Gastroesophageal sphincter (tissue), 4 donors: ENCODE data around the gene MED8. TPM values are rescaled to one million over a fixed set of nuclear protein-coding genes. Genes with fewer than 3 reads are reported as not detected.

ENCODE experiments used
- ATAC-seq: fragments of 150-250 bp; one replicate; pipeline ENCODE4 v1.9.1; 2016; ENCODE audit warnings: mild to moderate bottlenecking, moderate library complexity
- H3K27ac ChIP-seq, 4 donors: fragments of 200-600 bp; sonication (generic) in 3 of 4; 1 replicate in 3 of 4; 2 replicates in 1 of 4; pipeline ENCODE4 v1.5.1; 2016 to 2019
- H3K27me3 ChIP-seq: fragments of 200-600 bp; sonication (generic); one replicate; pipeline ENCODE4 v1.5.1; 2019
- H3K36me3 ChIP-seq, 2 donors: fragments of 200-600 bp; sonication (generic); one replicate each; pipeline ENCODE4 v1.5.1; 2019; ENCODE audit warnings: control low read depth in 1 of 2
- H3K4me1 ChIP-seq, 3 donors: fragments of 200-600 bp; sonication (generic); 1 replicate in 2 of 3; 2 replicates in 1 of 3; pipeline ENCODE4 v1.5.1; 2016 to 2019; ENCODE audit warnings: control low read depth in 2 of 3
- H3K4me3 ChIP-seq, 2 donors: fragments of 200-600 bp; sonication (generic); one replicate each; pipeline ENCODE4 v1.5.1; 2019; ENCODE audit warnings: mild to moderate bottlenecking in 1 of 2, moderate library complexity in 1 of 2
- H3K9me3 ChIP-seq, 3 donors: fragments of 200-600 bp; sonication (generic); one replicate each; pipeline ENCODE4 v1.5.1; 2017 to 2019; ENCODE audit warnings: control low read depth in 2 of 3
- CTCF ChIP-seq, 4 experiments: fragments of 200-600 bp in 2 of 4; fragments of 450-650 bp in 2 of 4; sonication (generic) in 1 of 4; IDR thresholded peaks; one replicate each; pipeline ENCODE4 v1.5.1; 2017 to 2019; ENCODE audit warnings: antibody characterized with exemption in 4 of 4, mild to moderate bottlenecking in 2 of 4, moderate library complexity in 2 of 4
- EP300 ChIP-seq: sonication (generic); formaldehyde crosslinking; IDR thresholded peaks from one replicate; pipeline ENCODE4 v1.6.1; 2017; ENCODE audit warnings: antibody characterized with exemption, mild to moderate bottlenecking
- POLR2A ChIP-seq, 2 donors: fragments of 450-650 bp; IDR thresholded peaks; one replicate each; pipeline ENCODE4 v1.6.1; 2017; ENCODE audit warnings: antibody characterized with exemption in 2 of 2, mild to moderate bottlenecking in 2 of 2, moderate library complexity in 1 of 2
- POLR2AphosphoS5 ChIP-seq: sonication (generic); formaldehyde crosslinking; IDR thresholded peaks from one replicate; pipeline ENCODE4 v1.6.1; 2017; ENCODE audit warnings: antibody characterized with exemption
- WGBS, 2 donors: methylation state at CpG; one replicate each; pipeline ENCODE4 v1.1.5; 2018; ENCODE audit warnings: low coverage in 1 of 2; 5-methylcytosine and 5-hydroxymethylcytosine counted together
- total RNA-seq, 4 donors: library from RNA; depleted of rRNA; stranded (reverse); fragments of >200 nt; gene quantifications; one replicate each; pipeline ENCODE4 v1.1.0, GENCODE V29; 2016

MED8 gene
- total RNA-seq, 4 donors from 2014 or later, result 31.4 to 41.1 (median 33.6) TPM

DNA sequence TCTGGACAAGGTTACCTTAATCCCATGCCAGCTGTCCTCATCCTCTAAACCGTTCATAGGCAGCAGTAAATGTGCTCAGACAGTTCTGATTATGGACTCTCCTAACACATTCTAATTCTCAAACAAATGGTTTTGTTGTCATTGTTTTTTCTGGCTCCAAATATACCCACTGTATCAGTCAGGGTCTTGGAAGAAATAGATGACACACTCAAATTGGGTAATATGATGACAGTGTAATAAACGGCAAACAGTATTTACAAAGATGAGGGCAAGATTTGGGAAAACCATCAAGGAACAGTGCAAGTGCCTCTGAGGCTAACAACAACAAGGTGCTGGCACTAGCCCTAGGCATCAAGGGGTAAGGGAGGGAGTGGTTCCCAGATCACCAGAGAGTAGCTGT is 35.1 kb downstream of the MED8 start:
- 45 to 76% methylated on average over 1 to 2 of the region's 2 CpGs for WGBS, 2 donors
- ATAC-seq, result no peak
- TF ChIP-seq EP300 (no peak), POLR2AphosphoS5 (no peak), POLR2A (IDR thresholded peaks at IDR 0.05) (no peak), CTCF (IDR thresholded peaks at IDR 0.05) (no peak)

DNA sequence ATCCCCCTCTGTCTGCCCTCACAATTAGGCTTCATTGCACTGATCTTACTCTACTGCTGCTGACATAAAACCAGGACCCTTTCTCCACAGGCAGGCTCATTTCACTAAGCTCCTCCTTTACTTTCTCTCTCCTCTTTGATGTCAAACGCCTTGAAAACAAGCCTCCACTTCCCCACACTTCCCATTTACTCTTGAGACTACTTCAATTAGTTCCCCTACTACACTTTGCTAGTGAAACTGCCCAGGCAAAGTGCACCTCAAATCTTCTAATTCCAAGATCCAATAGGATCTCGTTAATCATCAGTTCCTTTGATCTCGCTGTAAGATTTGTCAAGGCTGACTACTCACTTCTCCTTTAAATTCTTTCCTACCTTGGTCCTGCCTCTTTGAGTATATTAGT is 36.7 kb downstream of the MED8 start:
- TF ChIP-seq POLR2A (IDR thresholded peaks at IDR 0.05) (no peak), EP300 (no peak), CTCF (IDR thresholded peaks at IDR 0.05) (no peak), POLR2AphosphoS5 (no peak)
- no peak for ATAC-seq
- Histone ChIP-seq H3K4me3 (no peak overlapping the region), H3K36me3 (no peaks in the 10 kb centered on the region), H3K9me3 (no peaks in the 10 kb centered on the region), H3K4me1 (peaks cover 0 to 34% (median 0%) of the 10 kb centered on the region in 3 donors), H3K27me3 (no peaks in the 10 kb centered on the region), H3K27ac (no peak overlapping the region)
- WGBS, 2 donors, result 57 to 68% methylated on average over 3 of the region's 3 CpGs

More for the DNA sequence above, 35.1 kb downstream of the MED8 start:
- no peak overlapping the region for H3K4me3 ChIP-seq
- H3K27ac ChIP-seq, result no peak overlapping the region
- H3K27me3 ChIP-seq, result no peaks in the 10 kb centered on the region
- no peaks in the 10 kb centered on the region for H3K36me3 ChIP-seq
- no peaks in the 10 kb centered on the region for H3K9me3 ChIP-seq
- peaks cover 0 to 31% (median 5%) of the 10 kb centered on the region in 3 donors for H3K4me1 ChIP-seq

DNA sequence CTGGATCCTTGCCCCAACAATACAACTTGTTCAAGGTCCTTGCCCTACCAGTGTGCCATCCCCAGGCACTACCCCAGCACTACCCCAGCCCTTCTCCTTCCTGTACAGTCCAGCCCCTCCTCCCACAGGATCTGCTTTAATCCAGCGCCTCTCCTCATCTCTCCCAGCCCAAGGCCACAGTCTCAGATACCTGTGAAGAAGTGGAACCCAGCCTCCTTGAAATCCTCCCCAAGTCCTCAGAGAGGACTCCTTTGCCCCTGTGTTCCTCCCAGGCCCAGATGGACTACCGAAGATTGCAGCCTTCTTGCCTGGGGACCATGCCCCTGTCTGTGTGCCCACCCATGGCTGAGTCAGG is 37.3 kb downstream of the MED8 start:
- H3K4me1 ChIP-seq, result peaks cover 0 to 29% (median 0%) of the 10 kb centered on the region in 3 donors
- H3K4me3 ChIP-seq, result no peak overlapping the region
- H3K36me3 ChIP-seq, result no peaks in the 10 kb centered on the region
- no peak for ATAC-seq
- WGBS, 2 donors, result 92 to 100% methylated on average over 1 to 2 of the region's 2 CpGs
- no peak overlapping the region for H3K27ac ChIP-seq
- no peaks in the 10 kb centered on the region for H3K27me3 ChIP-seq
- TF ChIP-seq POLR2AphosphoS5 (no peak), POLR2A (IDR thresholded peaks at IDR 0.05) (no peak), EP300 (no peak), CTCF (IDR thresholded peaks at IDR 0.05) (no peak)
- no peaks in the 10 kb centered on the region for H3K9me3 ChIP-seq

DNA sequence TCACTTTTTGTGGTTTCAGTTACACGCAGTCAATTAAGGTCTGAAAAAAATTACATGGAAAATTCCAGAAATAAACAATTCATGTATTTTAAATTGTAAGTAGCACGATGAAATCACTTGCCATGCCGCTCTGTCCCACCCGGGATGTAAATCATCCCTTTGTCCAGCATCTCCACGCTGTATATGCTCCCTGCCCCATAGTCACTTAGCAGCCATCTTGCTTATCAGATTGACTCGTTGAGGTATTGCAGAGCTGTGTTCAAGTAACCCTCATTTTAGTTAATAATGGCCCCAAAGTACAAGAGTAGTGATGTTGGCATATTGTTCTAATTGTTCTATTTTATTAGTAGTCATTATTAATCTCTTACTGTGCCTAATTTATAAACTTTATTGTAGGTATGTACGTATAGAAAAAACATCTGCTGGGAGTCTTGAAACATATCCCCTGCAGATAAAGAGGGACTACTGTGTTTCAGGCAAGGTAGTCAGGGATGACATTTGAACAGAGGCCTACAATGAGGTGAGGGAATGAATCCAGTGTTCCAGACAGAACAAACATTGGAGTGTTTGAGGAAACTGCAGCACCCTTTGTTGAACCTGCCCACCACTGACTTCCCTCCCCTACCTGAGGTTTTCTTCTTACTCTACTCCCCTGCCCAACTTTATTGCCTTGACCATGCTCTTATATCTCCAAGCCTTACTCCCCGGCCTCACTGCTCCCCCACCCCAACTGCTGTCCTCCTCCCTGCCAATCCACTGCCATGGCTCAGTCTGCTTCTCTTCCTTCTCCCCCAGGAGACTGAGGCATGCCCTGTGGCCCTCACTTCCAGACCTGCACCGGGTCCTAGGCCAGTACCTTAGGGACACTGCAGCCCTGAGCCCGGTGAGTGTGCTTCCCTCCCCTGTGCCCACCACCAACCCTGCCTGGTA is 37.9 kb downstream of the MED8 start:
- no peaks in the 10 kb centered on the region for H3K36me3 ChIP-seq
- WGBS, 2 donors, result 79 to 83% methylated on average over 9 of the region's 10 CpGs
- peaks cover 0 to 25% (median 0%) of the 10 kb centered on the region in 3 donors for H3K4me1 ChIP-seq
- H3K4me3 ChIP-seq, result no peak overlapping the region
- no peak for TF ChIP-seq EP300
- no peak for TF ChIP-seq POLR2AphosphoS5
- TF ChIP-seq CTCF (IDR thresholded peaks at IDR 0.05), result no peak
- no peak for TF ChIP-seq POLR2A (IDR thresholded peaks at IDR 0.05)
- peak overlapping the region in 2 of 4 donors; percentile 29 to 92 for H3K27ac ChIP-seq
- ATAC-seq, result no peak
- H3K27me3 ChIP-seq, result no peaks in the 10 kb centered on the region
- H3K9me3 ChIP-seq, result no peaks in the 10 kb centered on the region

DNA sequence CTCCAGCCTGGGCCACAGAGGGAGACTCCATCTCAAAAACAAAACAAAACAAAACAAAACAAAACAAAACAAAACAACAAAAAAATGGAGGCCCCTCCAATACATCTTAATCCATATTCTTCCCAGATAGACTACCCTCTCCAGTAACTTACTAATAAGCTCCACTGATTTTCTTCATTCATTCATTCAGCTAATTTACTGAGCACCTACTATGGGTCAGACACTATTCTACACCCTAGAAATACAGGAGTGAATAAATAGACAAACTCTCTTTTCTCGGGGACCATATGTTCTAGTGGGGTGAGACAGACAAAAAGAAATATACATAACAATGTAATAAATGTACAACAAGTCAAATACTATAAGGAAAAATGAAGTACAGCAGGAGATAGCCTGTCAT is 38.6 kb downstream of the MED8 start:
- Histone ChIP-seq H3K36me3 (no peaks in the 10 kb centered on the region), H3K27me3 (no peaks in the 10 kb centered on the region), H3K27ac (peak overlapping the region in 3 of 4 donors; percentile 29 to 92 (median 86)), H3K4me3 (no peak overlapping the region), H3K9me3 (no peaks in the 10 kb centered on the region), H3K4me1 (peaks cover 0 to 25% (median 0%) of the 10 kb centered on the region in 3 donors)
- no peak for ATAC-seq
- WGBS, 2 donors, result 75% methylated on average over 1 of the region's 1 CpG; no CpG with 5 or more reads in 1 of the 2 donors
- TF ChIP-seq EP300, result no peak
- no peak for TF ChIP-seq POLR2A (IDR thresholded peaks at IDR 0.05)
- no peak for TF ChIP-seq POLR2AphosphoS5
- no peak for TF ChIP-seq CTCF (IDR thresholded peaks at IDR 0.05)
